Neural cell (in vitro differentiated cells): Measurements from ENCODE around the gene PLEKHN1. TPM values are rescaled to one million over a fixed set of nuclear protein-coding genes. Genes with fewer than 3 reads are reported as not detected.

ENCODE experiments used
- H2AFZ ChIP-seq: fragments of 200-600, 300-800 bp; sonication (generic), shearing (Covaris generic); 2 replicates; pipeline ENCODE4 v1.6.0; 2014; ENCODE audit warnings: low read depth, mild to moderate bottlenecking, antibody characterized with exemption, low read length, moderate library complexity
- H3F3A ChIP-seq: fragments of 200-600 bp; shearing (Covaris generic); 2 replicates; pipeline ENCODE4 v1.6.1; 2016; ENCODE audit warnings: mild to moderate bottlenecking, moderate library complexity, mixed read lengths, antibody characterized with exemption, low read length; ENCODE audit not compliant: insufficient read depth, poor library complexity, severe bottlenecking
- H3K27ac ChIP-seq: fragments of 200-600, 300-800 bp; sonication (generic), shearing (Covaris generic); 2 replicates; pipeline ENCODE4 v1.5.1; 2014; ENCODE audit warnings: mild to moderate bottlenecking, low read length, moderate library complexity
- H3K27me3 ChIP-seq: fragments of 300-800, 200-600 bp; sonication (generic), shearing (Covaris generic); 2 replicates; pipeline ENCODE4 v1.6.0; 2014; ENCODE audit warnings: mild to moderate bottlenecking, low read depth, low read length, moderate library complexity; ENCODE audit not compliant: insufficient read depth
- H3K36me3 ChIP-seq: fragments of 300-800, 200-600 bp; sonication (generic), shearing (Covaris generic); 2 replicates; pipeline ENCODE4 v1.5.1; 2014; ENCODE audit warnings: mild to moderate bottlenecking, antibody characterized with exemption, low read length, moderate library complexity; ENCODE audit not compliant: insufficient read depth
- H3K4me2 ChIP-seq: fragments of 300-800, 200-600 bp; sonication (generic), shearing (Covaris generic); 2 replicates; pipeline ENCODE4 v1.6.0; 2014; ENCODE audit warnings: mild to moderate bottlenecking, low read length
- H3K4me3 ChIP-seq: fragments of 300-800, 200-600 bp; sonication (generic), shearing (Covaris generic); 2 replicates; pipeline ENCODE4 v1.5.1; 2014; ENCODE audit warnings: mild to moderate bottlenecking, low read length, moderate library complexity
- H3K79me2 ChIP-seq: fragments of 200-600 bp; shearing (Covaris generic); replicated peaks from 2 replicates; pipeline ENCODE4 v1.6.0; 2014; ENCODE audit warnings: mild to moderate bottlenecking, low read length, moderate library complexity; ENCODE audit not compliant: insufficient read depth
- H3K9ac ChIP-seq: fragments of 300-800, 200-600 bp; sonication (generic), shearing (Covaris generic); 2 replicates; pipeline ENCODE4 v1.6.1; 2016; ENCODE audit warnings: mild to moderate bottlenecking, low read length, mixed read lengths
- H3K9me2 ChIP-seq: fragments of 200-600 bp; shearing (Covaris generic); 2 replicates; pipeline ENCODE4 v1.6.1; 2016; ENCODE audit warnings: mild to moderate bottlenecking, low read length, mixed read lengths; ENCODE audit not compliant: insufficient read depth
- H3K9me3 ChIP-seq: fragments of 200-600, 300-800 bp; sonication (generic), shearing (Covaris generic); 2 replicates; pipeline ENCODE4 v1.6.1; 2016; ENCODE audit warnings: mild to moderate bottlenecking, mixed run types, low read length, moderate library complexity, mixed read lengths
- H4K20me1 ChIP-seq: fragments of 200-600 bp; shearing (Covaris generic); 2 replicates; pipeline ENCODE4 v1.6.1; 2016; ENCODE audit warnings: mild to moderate bottlenecking, mixed run types; ENCODE audit not compliant: insufficient read depth
- EP300 ChIP-seq: fragments of 450-650 bp; conservative IDR thresholded peaks from 2 replicates; pipeline ENCODE4 v1.6.1; 2014; ENCODE audit warnings: antibody characterized with exemption, mild to moderate bottlenecking, moderate library complexity; ENCODE audit not compliant: poor library complexity, severe bottlenecking
- EZH2 ChIP-seq: fragments of 200-600, 300-800 bp; shearing (Covaris generic), sonication (generic); IDR thresholded peaks from 2 replicates; pipeline ENCODE4 v1.6.1; 2014; ENCODE audit warnings: antibody characterized with exemption, low read length, borderline replicate concordance, mild to moderate bottlenecking; ENCODE audit not compliant: insufficient read depth, poor library complexity, severe bottlenecking
- MXI1 ChIP-seq: fragments of 450-650 bp; conservative IDR thresholded peaks from 2 replicates; pipeline ENCODE4 v1.6.1; 2014; ENCODE audit warnings: antibody characterized with exemption, mild to moderate bottlenecking; ENCODE audit not compliant: poor library complexity, severe bottlenecking
- POLR2AphosphoS5 ChIP-seq: IDR thresholded peaks from 2 replicates; pipeline ENCODE4 v1.6.1; 2012
- RAD21 ChIP-seq: fragments of 450-650 bp; conservative IDR thresholded peaks from 2 replicates; pipeline ENCODE4 v1.6.1; 2014; ENCODE audit warnings: antibody characterized with exemption, mild to moderate bottlenecking, moderate library complexity
- SMC3 ChIP-seq: fragments of 450-650 bp; conservative IDR thresholded peaks from 2 replicates; pipeline ENCODE4 v1.6.1; 2014; ENCODE audit warnings: antibody characterized with exemption, mild to moderate bottlenecking, moderate library complexity; ENCODE audit not compliant: poor library complexity
- TAF1 ChIP-seq: IDR thresholded peaks from 2 replicates; pipeline ENCODE4 v1.6.1; 2012; ENCODE audit warnings: low read depth
- polyA plus RNA-seq: library from polyadenylated mRNA; depleted of rRNA; stranded (reverse); fragments of >200 nt; gene quantifications from 2 replicates; pipeline ENCODE4 v1.2.3, GENCODE V29; 2014
- TF ChIP-seq, protein P1 (sequence below): IDR thresholded peaks from 2 replicates; pipeline ENCODE4 v1.6.1; 2012; ENCODE audit warnings: borderline replicate concordance
- TF ChIP-seq, protein P2 (sequence below): fragments of 450-650 bp; IDR thresholded peaks from 2 replicates; pipeline ENCODE4 v1.5.1; 2014; ENCODE audit warnings: antibody characterized with exemption, mild to moderate bottlenecking, moderate library complexity; ENCODE audit not compliant: poor library complexity, severe bottlenecking

Gene PLEKHN1
- polyA plus RNA-seq, 1 donor from 2014 or later: 1.1 TPM

DNA sequence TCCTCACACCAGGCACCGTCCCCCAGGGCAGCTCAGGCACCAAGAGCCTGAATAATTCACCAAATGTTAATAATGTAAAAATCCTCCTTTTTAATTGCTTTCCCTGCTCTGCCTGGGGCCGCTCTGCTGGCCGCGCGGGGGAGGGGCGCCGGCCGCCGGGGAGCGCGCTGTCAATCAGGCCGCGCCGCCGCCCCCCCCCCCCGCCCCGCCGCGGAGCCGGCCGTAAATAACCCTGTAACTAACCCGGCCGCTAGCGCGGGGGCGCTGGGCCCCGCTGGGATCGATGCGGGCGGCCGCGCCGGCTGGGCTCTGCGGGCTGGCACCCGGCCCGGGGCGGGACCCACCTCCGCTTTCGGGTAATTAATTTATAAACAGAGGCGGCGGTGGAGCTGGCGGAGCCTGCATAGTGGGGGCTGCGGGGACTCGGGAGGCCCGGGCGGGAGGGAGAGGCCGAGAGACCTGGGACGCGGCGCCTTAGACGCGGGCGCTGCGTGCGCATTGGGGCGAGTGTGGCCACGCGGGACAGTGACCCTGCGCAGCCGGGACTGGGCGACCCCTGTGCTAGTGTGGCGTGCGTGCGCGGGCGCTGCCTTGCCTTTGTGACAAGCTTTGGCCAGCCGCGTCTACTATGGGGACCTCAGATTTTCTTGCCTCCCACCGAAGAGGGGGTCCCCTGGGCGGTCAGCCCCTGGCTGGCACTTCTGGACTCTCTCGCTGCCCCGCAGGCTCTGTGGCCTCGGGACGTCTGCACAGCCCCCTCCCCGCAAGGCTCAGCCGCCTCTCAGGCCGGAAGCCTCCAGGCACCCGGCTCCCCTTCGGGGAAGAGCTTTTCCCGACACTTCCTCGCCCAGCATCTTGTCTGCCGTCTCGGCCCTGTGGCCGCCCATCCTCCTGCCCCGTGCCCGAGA, 25.9 kb upstream of the PLEKHN1 start:
- no peak overlapping the region for H3K4me2 ChIP-seq
- no peaks in the 10 kb centered on the region for H3K9me3 ChIP-seq
- no peaks in the 10 kb centered on the region for H3F3A ChIP-seq
- no peaks in the 10 kb centered on the region for H3K9me2 ChIP-seq
- peak overlapping the region; percentile 61 for H3K4me3 ChIP-seq
- no peak overlapping the region for H3K27ac ChIP-seq
- H3K9ac ChIP-seq: peak overlapping the region; percentile 42
- no peaks in the 10 kb centered on the region for H4K20me1 ChIP-seq
- no peaks in the 10 kb centered on the region for H3K36me3 ChIP-seq
- peaks cover 58% of the 10 kb centered on the region for H3K27me3 ChIP-seq
- TF ChIP-seq, protein P1, sequence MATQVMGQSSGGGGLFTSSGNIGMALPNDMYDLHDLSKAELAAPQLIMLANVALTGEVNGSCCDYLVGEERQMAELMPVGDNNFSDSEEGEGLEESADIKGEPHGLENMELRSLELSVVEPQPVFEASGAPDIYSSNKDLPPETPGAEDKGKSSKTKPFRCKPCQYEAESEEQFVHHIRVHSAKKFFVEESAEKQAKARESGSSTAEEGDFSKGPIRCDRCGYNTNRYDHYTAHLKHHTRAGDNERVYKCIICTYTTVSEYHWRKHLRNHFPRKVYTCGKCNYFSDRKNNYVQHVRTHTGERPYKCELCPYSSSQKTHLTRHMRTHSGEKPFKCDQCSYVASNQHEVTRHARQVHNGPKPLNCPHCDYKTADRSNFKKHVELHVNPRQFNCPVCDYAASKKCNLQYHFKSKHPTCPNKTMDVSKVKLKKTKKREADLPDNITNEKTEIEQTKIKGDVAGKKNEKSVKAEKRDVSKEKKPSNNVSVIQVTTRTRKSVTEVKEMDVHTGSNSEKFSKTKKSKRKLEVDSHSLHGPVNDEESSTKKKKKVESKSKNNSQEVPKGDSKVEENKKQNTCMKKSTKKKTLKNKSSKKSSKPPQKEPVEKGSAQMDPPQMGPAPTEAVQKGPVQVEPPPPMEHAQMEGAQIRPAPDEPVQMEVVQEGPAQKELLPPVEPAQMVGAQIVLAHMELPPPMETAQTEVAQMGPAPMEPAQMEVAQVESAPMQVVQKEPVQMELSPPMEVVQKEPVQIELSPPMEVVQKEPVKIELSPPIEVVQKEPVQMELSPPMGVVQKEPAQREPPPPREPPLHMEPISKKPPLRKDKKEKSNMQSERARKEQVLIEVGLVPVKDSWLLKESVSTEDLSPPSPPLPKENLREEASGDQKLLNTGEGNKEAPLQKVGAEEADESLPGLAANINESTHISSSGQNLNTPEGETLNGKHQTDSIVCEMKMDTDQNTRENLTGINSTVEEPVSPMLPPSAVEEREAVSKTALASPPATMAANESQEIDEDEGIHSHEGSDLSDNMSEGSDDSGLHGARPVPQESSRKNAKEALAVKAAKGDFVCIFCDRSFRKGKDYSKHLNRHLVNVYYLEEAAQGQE: no peak
- TF ChIP-seq, protein P2, sequence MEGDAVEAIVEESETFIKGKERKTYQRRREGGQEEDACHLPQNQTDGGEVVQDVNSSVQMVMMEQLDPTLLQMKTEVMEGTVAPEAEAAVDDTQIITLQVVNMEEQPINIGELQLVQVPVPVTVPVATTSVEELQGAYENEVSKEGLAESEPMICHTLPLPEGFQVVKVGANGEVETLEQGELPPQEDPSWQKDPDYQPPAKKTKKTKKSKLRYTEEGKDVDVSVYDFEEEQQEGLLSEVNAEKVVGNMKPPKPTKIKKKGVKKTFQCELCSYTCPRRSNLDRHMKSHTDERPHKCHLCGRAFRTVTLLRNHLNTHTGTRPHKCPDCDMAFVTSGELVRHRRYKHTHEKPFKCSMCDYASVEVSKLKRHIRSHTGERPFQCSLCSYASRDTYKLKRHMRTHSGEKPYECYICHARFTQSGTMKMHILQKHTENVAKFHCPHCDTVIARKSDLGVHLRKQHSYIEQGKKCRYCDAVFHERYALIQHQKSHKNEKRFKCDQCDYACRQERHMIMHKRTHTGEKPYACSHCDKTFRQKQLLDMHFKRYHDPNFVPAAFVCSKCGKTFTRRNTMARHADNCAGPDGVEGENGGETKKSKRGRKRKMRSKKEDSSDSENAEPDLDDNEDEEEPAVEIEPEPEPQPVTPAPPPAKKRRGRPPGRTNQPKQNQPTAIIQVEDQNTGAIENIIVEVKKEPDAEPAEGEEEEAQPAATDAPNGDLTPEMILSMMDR: no peak
- TF ChIP-seq EP300 (no peak), POLR2AphosphoS5 (no peak), RAD21 (no peak), SMC3 (no peak), EZH2 (no peak), MXI1 (no peak), TAF1 (no peak)
- no peaks in the 10 kb centered on the region for H3K79me2 ChIP-seq
- H2AFZ ChIP-seq: no peak overlapping the region

DNA sequence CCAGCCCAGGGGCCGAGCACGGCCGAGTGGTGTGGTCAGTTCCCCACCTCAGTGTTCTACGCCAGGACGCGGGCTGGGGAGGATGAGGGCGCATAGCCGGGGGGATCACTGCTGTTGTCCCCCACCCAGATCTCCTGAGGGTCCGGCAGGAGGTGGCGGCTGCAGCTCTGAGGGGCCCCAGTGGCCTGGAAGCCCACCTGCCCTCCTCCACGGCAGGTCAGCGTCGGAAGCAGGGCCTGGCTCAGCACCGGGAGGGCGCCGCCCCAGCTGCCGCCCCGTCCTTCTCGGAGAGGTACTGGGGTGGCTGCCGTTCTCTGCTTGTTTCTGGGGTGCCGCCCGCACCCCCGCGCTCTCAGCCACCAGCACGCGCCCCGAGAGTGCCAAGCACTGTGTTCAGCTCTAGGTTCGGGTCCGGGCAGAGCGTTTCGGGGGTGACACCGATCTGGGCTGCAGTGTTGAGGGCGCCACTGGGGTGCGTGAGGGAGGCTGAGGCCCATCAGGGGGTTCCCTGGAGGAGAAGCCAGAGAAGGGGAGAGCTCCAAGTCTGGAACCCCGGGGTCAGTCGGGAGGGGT, 25.2 kb upstream of the PLEKHN1 start:
- Histone ChIP-seq H3K79me2 (no peaks in the 10 kb centered on the region), H3K9me2 (no peaks in the 10 kb centered on the region), H3K4me3 (peak overlapping the region; percentile 61), H3K4me2 (no peak overlapping the region), H3K9me3 (no peaks in the 10 kb centered on the region), H3K36me3 (no peaks in the 10 kb centered on the region), H4K20me1 (no peaks in the 10 kb centered on the region), H3K27ac (no peak overlapping the region), H3K27me3 (peaks cover 51% of the 10 kb centered on the region), H2AFZ (no peak overlapping the region), H3K9ac (peak overlapping the region; percentile 42), H3F3A (no peaks in the 10 kb centered on the region)
- TF ChIP-seq, protein P2: no peak
